Activated CD4-positive, alpha-beta T cell treated with anti-CD3 and anti-CD28 coated beads for 1 hour (primary cell): ENCODE data around the gene TIMM50.
"Not testable (repeated sequence)": the region's sequence is repeated elsewhere in the genome, so short reads cannot be mapped to it uniquely, and the experiment has no call there.

Experiments used
- DNase-seq: peaks from one replicate; pipeline ENCODE4 v3.0.0-alpha.2; 2020

TIMM50 gene

DNA sequence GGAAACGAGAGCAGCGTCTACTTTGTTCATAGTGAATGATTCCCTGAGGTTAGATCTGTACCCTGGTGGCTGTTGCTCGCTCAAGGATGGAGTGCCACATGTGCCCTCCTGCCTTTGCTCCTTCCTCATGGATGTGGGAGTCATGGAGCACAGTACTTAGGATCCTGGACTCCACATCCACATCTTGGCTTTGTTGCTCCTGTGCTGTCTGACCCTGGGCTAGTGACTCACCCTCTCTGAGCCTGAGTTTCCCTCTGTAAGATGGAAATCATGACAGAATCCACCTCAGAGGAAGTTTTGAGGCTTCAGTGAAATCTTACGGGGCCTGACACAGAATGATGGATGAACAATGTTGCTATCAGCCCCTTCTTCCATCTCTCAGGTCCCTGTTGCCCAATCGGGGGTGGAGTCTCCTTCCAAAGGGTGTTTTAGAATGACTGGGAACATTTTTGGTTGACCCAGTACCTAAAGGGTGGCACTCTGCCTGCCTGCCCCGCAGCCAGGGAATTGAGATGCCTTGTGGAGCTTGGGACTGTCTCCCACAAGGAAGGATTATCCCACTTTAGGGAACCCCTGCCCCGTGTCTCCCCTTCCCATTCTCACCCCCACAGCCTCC lies 9.8 kb upstream of the TIMM50 start:
- DNase-seq: no peak

- no peak for DNase-seq
These were observed 8.7 kb upstream of the TIMM50 start for GRCh38 chr19:39471756-39472536.

GRCh38 chr19:39472746-39473442 lies 7.7 kb upstream of the TIMM50 start:
- no peak for DNase-seq

GRCh38 chr19:39473443-39473960 lies 7.1 kb upstream of the TIMM50 start:
- DNase-seq: no peak

GRCh38 chr19:39474139-39474620 lies 6.5 kb upstream of the TIMM50 start:
- DNase-seq: peak; percentile 66

GRCh38 chr19:39475748-39476147 lies 4.9 kb upstream of the TIMM50 start:
- DNase-seq: no peak

- not testable (repeated sequence) for DNase-seq
These were observed 1.3 kb upstream of the TIMM50 start for GRCh38 chr19:39479319-39479801.

DNA sequence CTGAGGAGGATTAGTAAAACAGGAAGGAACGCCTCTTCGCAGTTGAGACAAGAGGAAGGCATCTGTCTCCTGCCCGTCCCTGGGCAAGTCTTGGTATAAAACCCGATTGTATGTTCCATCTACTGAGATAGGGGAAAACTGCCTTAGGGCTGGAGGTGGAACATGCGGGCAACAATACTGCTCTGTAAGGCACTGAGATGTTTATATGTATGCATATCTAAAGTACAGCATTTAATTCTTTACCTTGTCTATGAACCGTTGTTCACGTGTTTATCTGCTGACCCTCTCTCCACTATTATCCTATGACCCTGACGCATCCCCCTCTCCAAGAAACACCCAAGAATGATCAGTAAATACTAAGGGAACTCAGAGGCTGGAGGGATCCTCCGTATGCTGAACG lies 722 bp upstream of the TIMM50 start:
- no peak for DNase-seq

DNA sequence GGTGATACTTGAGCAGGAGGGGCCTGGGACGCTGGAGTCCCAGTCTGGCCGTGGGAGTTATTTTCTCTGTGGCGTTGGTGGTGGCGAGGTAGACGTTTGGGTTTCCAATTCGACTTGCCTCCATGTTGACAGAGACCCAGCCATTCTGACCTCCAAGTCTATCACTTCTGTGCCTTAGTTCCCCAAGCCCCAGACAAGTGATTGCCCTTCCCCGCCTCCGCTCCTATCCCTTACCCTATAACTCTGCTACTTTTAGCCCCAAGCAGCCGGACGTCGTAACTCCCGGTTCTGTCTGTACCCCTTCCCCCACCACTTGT lies 549 bp downstream of the TIMM50 start:
- DNase-seq: no peak

DNA sequence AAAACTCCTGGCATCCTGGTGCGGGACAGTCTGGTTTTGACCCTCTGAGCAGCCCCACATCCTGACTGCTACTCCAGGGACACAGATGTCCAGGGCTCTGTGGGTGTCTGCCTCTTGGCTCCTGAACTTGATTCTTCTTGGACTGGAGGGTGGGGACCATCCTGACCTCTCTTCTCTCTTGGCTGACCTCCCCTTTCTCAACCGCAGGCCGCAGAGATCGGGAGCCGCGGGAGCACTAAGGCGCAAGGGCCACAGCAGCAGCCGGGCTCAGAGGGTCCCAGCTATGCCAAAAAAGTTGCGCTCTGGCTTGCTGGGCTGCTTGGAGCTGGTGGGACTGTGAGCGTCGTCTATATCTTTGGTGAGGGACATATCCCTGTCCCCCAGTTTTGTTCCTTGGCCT lies 1.0 kb downstream of the TIMM50 start:
- no peak for DNase-seq

GRCh38 chr19:39483141-39483540 lies 2.5 kb downstream of the TIMM50 start:
- DNase-seq: no peak

DNA sequence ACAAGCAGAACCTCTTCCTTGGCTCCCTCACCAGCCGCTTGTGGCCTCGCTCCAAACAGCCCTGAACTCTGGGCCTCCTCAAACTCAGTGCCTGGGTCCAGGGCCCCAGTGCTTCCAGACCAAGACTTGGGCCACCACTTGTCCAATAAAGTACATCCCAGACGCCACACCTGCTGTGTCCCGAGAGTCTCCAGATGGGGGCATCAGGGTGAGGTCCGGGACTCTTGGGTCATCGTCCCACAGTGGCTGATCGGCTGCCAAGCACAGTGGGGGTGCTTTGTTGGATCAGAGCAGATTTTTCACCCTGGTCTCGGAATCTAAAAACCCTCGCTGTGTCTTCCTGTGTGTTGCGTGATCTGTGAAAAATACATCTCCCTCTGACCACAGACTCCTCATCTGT lies 9.1 kb downstream of the TIMM50 start:
- no peak for DNase-seq

GRCh38 chr19:39492225-39492624 lies 11.6 kb downstream of the TIMM50 start:
- no peak for DNase-seq

DNA sequence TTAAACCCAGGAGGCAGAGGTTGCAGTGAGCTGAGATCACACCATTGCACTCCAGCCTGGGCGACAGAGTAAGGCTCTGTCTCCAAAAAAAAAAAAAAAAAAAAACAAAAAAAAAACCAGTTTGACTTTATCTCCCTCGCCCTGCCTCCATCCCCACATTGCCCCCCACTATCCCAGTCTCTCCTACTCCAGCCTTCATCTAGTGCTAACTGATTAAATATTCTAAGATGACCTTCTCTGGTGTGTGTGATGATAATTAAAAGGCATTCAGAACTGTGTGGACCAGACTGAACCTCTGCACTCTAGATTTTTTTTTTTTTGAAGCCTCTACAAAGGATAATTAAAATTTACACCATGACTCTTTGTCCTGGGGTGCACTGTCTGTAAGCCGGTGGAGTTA lies 12.2 kb downstream of the TIMM50 start:
- no peak for DNase-seq

GRCh38 chr19:39494661-39495060 lies 14.0 kb downstream of the TIMM50 start:
- no peak for DNase-seq

GRCh38 chr19:39496063-39496462 lies 15.4 kb downstream of the TIMM50 start:
- DNase-seq: no peak

GRCh38 chr19:39497701-39497995 lies 17.0 kb downstream of the TIMM50 start:
- no peak for DNase-seq

DNA sequence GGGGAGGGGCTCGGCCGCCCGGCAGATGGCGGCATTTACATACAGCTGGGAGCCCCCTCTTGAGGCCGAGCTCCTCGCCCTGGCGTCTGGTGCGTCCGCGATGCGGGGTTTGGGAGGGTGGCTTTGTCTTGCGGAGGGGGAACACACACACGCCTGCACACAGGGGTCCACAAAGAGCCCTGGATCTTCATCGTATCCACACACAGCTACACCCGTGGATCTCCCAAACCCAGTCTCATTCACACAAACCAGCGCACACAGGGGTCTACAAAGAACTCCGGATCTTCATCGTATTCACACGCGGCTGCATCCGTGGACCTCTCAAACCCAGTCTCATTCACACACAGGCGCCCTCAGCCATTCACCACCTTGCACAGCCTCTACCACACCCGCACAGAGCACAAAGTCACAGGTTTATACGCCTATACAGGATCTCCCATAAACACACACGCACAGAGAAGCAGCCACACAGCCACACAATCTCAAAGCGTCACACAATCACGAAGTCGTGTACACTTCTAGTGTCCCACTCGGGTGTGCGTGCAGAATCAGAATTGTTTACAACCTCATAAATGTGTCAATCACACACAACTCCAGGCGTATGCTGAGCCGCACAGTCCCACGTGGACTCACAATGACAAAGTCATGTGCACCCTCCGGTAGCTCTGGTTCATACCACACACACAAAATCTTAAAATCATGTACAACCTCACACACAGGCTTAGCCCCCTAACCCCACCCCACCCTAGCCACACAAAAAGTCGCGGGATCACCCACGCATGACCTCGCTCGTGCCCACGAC lies 17.6 kb downstream of the TIMM50 start:
- DNase-seq: no peak

GRCh38 chr19:39498798-39499642 lies 18.4 kb downstream of the TIMM50 start, which contains the start of gene DLL3:
Gene DLL3 (plus strand): TSS chr19:39498947. CDS start chr19:39498975, 28 bp downstream.
- DNase-seq: no peak

DNA sequence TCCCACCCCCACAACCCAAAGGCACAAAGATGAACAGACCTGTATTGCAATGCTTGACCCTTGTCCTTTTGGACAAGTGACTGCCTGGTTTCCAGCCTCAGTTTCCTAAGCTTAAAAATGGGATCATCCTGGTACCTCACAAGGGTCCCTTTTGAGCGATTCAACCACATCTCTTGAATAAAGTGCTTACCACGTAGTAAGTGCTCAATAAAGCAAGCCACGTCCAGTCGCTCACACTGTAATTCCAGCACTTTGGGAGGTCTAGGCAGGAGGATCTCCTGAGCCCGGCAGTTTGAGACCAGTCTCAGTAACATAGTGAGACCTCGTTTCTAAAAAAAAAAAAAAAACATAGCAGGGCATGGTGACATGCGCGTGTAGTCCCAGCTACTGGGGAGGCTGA lies 19.3 kb downstream of the TIMM50 start:
- no peak for DNase-seq

- no peak for DNase-seq
These were observed 19.9 kb downstream of the TIMM50 start for GRCh38 chr19:39500543-39500942.

DNA sequence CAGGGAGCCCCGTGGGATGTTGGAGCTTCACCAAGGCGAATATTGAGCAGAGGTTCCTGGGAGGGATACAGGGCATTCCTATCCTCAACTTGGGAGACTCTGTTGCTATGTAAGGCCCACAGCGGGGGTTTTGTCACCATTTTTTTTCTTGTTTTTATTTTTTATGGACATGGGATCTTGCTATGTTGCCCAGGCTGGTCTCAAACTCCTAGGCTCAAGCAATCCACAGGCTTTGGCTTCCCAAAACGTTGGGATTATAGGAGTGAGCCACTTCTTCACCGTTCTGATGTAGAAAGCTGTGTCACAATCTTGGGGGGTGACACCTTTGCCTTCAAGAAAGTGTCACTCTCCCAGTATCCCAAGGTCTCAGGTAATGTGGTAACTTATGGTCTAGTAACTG lies 20.7 kb downstream of the TIMM50 start:
- no peak for DNase-seq
